OCI-LY1 (cell line): ENCODE measurements around the gene RNASE1.

ENCODE experiments used
- EZH2 ChIP-seq: fragments of 200-600 bp; sonication (generic), shearing (Covaris generic); IDR thresholded peaks from 2 replicates; pipeline ENCODE4 v1.8.0; 2017; ENCODE audit warnings: borderline replicate concordance, mixed run types, mild to moderate bottlenecking, antibody characterized with exemption, low read length, moderate library complexity, mixed read lengths
- TF ChIP-seq, protein P1 (sequence below): fragments of 200-600 bp; sonication (generic), shearing (Covaris generic); IDR thresholded peaks from 2 replicates; pipeline ENCODE4 v1.5.1; 2017; ENCODE audit warnings: mild to moderate bottlenecking, antibody characterized with exemption, low read length, moderate library complexity, mixed read lengths

DNA sequence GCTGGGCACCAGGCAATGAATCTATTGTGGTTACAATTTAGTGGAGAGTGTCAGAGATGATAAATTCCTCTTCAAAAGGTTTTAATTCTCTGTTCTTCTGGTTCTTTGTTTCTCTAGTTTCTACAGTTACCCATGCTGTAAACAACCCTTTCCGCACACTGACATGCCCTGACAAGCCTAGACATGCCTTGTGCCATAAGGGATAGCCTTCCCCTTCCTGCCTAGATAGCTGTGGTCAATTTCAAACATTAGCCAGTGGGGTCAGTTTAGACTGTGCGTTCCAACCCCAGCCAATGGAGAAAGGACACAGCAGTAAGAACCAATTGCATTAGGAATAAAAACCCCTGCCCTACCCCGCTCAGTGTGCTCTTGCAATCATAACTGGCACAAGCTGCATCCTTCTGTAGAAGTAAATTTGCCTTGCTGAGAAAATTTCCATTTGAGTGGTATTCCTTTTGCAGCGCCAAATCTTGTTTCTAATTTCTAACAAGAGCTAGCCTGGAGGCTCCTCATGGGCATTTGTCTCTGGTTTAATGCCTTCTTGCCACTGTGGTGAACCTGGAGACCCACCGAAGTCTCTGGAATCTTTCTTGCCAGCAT lies 50.6 kb downstream of the RNASE1 start:
- TF ChIP-seq, protein P1, sequence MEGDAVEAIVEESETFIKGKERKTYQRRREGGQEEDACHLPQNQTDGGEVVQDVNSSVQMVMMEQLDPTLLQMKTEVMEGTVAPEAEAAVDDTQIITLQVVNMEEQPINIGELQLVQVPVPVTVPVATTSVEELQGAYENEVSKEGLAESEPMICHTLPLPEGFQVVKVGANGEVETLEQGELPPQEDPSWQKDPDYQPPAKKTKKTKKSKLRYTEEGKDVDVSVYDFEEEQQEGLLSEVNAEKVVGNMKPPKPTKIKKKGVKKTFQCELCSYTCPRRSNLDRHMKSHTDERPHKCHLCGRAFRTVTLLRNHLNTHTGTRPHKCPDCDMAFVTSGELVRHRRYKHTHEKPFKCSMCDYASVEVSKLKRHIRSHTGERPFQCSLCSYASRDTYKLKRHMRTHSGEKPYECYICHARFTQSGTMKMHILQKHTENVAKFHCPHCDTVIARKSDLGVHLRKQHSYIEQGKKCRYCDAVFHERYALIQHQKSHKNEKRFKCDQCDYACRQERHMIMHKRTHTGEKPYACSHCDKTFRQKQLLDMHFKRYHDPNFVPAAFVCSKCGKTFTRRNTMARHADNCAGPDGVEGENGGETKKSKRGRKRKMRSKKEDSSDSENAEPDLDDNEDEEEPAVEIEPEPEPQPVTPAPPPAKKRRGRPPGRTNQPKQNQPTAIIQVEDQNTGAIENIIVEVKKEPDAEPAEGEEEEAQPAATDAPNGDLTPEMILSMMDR, result no peak
- no peak for TF ChIP-seq EZH2
